Heart left ventricle (tissue), 16 donors: Measurements from ENCODE around the gene ADSS1. TPM values are rescaled to one million over a fixed set of nuclear protein-coding genes. Genes with fewer than 3 reads are reported as not detected.

Source experiments
- ATAC-seq, 4 donors: fragments of 200-7000 bp; cut with Tn5 transposase; one replicate each; pipeline ENCODE4 v1.9.1; 2020 to 2022; ENCODE audit warnings: moderate library complexity in 4 of 4, mild to moderate bottlenecking in 3 of 4, moderate number of reproducible peaks in 1 of 4
- DNase-seq, 5 donors: peaks; one replicate each; pipeline ENCODE4 v3.0.0-alpha.2; 2020
- H3K27ac ChIP-seq, 12 donors: fragments of 200-600 bp; sonication (generic) in 4 of 12; one replicate each; pipeline versions ENCODE4 v1.5.0 to v1.8.0; 2016 to 2022; ENCODE audit warnings: mild to moderate bottlenecking in 2 of 12
- H3K27me3 ChIP-seq, 9 donors: fragments of 200-600 bp; sonication (generic) in 2 of 9; one replicate each; pipeline versions ENCODE4 v1.5.1 to v1.8.0; 2016 to 2022; ENCODE audit warnings: mild to moderate bottlenecking in 3 of 9
- H3K36me3 ChIP-seq, 9 donors: fragments of 200-600 bp; sonication (generic) in 2 of 9; one replicate each; pipeline versions ENCODE4 v1.5.0 to v1.8.0; 2018 to 2022; ENCODE audit warnings: mild to moderate bottlenecking in 2 of 9
- H3K4me1 ChIP-seq, 12 donors: fragments of 200-600 bp; sonication (generic) in 4 of 12; one replicate each; pipeline versions ENCODE4 v1.5.0 to v1.8.0; 2016 to 2022; ENCODE audit warnings: mild to moderate bottlenecking in 3 of 12
- H3K4me3 ChIP-seq, 12 donors: fragments of 200-600 bp; sonication (generic) in 4 of 12; one replicate each; pipeline versions ENCODE4 v1.5.0 to v1.8.0; 2017 to 2022; ENCODE audit warnings: mild to moderate bottlenecking in 9 of 12, moderate library complexity in 4 of 12
- H3K9me3 ChIP-seq, 12 donors: fragments of 200-600 bp; sonication (generic) in 4 of 12; one replicate each; pipeline versions ENCODE4 v1.5.0 to v1.8.0; 2016 to 2022; ENCODE audit warnings: mild to moderate bottlenecking in 1 of 12
- POLR2A ChIP-seq, 2 donors: fragments of 450-650 bp; IDR thresholded peaks; one replicate each; pipeline ENCODE4 v1.6.1; 2017; ENCODE audit warnings: antibody characterized with exemption in 2 of 2, mild to moderate bottlenecking in 2 of 2, moderate library complexity in 2 of 2
- WGBS, 4 donors: extraction: QIAGEN DNeasy Blood & Tissue Kit in 2 of 4; methylation state at CpG; one replicate each; pipeline versions ENCODE4 v1.1.5 to v1.1.7; 2013 to 2018; 5-methylcytosine and 5-hydroxymethylcytosine counted together
- intact Hi-C, 10 donors: fragments of 100-400 bp; cut with DNase I; formaldehyde crosslinking; loops; one replicate each; pipeline versions ENCODE4 v1.11.1 to v1.14.2; 2022
- polyA plus RNA-seq, 2 donors: library from polyadenylated mRNA; stranded (reverse); fragments of 200-250 nt; gene quantifications; one replicate each; pipeline ENCODE4 v1.2.3, GENCODE V29; 2013
- total RNA-seq, 9 donors: library from RNA; depleted of rRNA in 2 of 9; stranded (reverse); fragments of >200 nt in 2 of 9; fragmentation: NEBNext Ultra II Directional in 3 of 9; extraction: Animal tissue kit (Norgen Biotek cat#: 25700) in 3 of 9; gene quantifications; one replicate each; pipeline versions ENCODE4 v1.1.0 to v1.2.4, GENCODE V29; 2016 to 2023
- TF ChIP-seq, protein P1 (sequence below), 12 donors: fragments of 200-600 bp; sonication (generic) in 4 of 12; IDR thresholded peaks; one replicate each; pipeline versions ENCODE4 v1.5.0 to v1.8.0; 2018 to 2022; ENCODE audit warnings: antibody characterized with exemption in 12 of 12, mild to moderate bottlenecking in 5 of 12
- donor health status: ischemic (EF 13 %, LVEDD 7.1; RV severe dilation, severe dysfunction).
- donor health status: healthy with polysubstance abuse.
- donor health status: DM: no; HTN: yes; CAD: no.
- donor health status: DM: no; HTN: no; CAD: no.
- donor health status: ischemic (EF 25% LVEDD 6.9; RV normal size, moderate dysfunction).
- donor health status: ischemic (EF 25% LVEDD 5.7; RV mildly dilated, moderate dysfunction).
- donor health status: healthy.
- donor health status: DM: yes; HTN: yes; CAD: no.
- donor health status: ischemic (EF 35%, LVEDD 5.7; RV mildly dilated, moderate dysfunction).
- donor health status: nonischemic (EF 11% LVEDD 7.7; RV severe dilation, severe dysfunction).
- donor health status: DM: yes; HTN: yes; CAD: no.
- donor health status: PGD.
- donor health status: ischemic (EF 29% LVEDD 5.4; RV normal size, mild dysfunction).
- donor health status: nonischemic (EF 23%, LVEDD 6.1; RV moderate dilation, normal function).

Gene ADSS1
- total and polyA plus RNA-seq, 11 donors: 64.7 to 258 (median 160) TPM

DNA sequence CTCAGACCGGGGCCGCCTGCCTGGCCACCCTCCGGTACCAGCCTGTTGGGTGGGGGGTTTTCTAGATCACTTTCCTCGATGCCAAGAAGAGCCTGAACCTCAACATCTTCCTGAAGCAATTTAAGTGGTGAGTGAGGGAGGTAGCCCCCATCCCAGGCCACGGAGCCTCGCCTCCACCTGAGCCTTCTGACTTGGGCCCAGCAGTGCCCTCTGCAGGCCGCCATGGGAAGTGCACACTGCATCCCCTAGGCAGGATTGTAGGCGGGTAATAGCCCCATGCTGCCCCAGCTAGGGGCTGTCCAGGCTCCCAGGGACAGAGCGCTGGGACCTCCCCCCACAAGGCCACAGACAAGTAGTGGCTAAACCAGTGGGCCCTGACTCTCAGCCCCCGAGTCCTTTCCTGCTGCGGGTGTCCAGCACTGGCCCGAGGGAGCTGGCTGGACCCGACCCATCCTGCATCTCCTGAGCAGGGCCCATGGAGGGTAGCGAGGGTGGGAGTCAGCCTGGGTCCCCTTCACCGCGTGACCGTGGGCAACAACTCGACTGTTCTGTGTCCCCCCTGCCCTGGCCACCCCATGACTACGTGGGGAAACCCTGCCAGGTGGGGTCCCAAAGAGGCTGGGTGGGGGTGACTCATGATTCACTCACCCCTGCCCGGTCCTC is 15.3 kb upstream of the ADSS1 start:
- peaks cover 0 to 78% (median 62%) of the 10 kb centered on the region in 9 donors for H3K36me3 ChIP-seq
- no peak overlapping the region for H3K27ac ChIP-seq
- intact Hi-C loops: loop anchor here (1.0 to 5.0 kb wide), 4 partner anchors 41 to 59 kb away; no protein-coding TSS in a partner anchor
- peaks cover 0 to 27% (median 5%) of the 10 kb centered on the region in 12 donors for H3K4me1 ChIP-seq
- DNase-seq (peak; percentile 59 to 84 (median 71)), ATAC-seq (peak; percentile 39 to 74 (median 62))
- 52 to 60% (median 56%) methylated on average over 16 to 20 of the region's 20 CpGs for WGBS, 4 donors
- TF ChIP-seq, protein P1, sequence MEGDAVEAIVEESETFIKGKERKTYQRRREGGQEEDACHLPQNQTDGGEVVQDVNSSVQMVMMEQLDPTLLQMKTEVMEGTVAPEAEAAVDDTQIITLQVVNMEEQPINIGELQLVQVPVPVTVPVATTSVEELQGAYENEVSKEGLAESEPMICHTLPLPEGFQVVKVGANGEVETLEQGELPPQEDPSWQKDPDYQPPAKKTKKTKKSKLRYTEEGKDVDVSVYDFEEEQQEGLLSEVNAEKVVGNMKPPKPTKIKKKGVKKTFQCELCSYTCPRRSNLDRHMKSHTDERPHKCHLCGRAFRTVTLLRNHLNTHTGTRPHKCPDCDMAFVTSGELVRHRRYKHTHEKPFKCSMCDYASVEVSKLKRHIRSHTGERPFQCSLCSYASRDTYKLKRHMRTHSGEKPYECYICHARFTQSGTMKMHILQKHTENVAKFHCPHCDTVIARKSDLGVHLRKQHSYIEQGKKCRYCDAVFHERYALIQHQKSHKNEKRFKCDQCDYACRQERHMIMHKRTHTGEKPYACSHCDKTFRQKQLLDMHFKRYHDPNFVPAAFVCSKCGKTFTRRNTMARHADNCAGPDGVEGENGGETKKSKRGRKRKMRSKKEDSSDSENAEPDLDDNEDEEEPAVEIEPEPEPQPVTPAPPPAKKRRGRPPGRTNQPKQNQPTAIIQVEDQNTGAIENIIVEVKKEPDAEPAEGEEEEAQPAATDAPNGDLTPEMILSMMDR (IDR thresholded peaks at IDR 0.05): peak; percentile 95 to 99 (median 97)
- no peak for TF ChIP-seq POLR2A (IDR thresholded peaks at IDR 0.05)
- no peaks in the 10 kb centered on the region for H3K9me3 ChIP-seq
- H3K27me3 ChIP-seq: no peaks in the 10 kb centered on the region
- H3K4me3 ChIP-seq: no peak overlapping the region

DNA sequence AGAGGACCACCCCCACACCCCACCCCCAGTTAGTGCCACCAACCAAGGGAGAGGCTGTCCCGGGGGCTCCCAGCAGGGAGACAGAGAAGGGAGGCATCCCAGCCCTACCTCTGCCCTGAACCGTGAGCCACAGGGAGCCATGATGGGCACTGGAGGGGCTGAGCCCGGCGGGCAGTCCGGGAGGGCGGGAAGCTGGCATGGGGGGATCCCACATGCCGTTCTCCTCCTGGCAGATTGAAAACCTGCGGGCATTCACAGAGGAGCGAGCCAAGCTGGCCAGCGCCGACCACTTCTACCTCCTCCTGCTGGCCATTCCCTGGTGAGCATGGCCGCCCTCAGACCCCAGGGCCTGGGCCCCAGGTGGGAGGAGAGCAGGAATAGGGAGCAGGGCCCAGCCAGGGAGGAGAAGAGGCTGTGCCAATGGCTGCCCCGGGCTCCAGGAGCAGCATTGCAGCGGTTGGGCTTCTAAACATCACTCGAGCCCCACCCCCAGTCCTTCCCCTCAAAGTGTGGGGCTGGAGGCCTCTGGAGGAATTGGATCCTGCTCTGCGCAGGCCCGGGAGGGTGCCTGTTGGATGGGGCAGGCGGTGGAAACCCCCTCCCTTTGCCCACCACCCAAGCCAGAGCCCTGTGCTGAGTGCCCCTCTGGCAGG is 14.5 kb upstream of the ADSS1 start:
- Histone ChIP-seq H3K9me3 (no peaks in the 10 kb centered on the region), H3K4me1 (peaks cover 0 to 27% (median 5%) of the 10 kb centered on the region in 12 donors), H3K27me3 (no peaks in the 10 kb centered on the region), H3K27ac (no peak overlapping the region), H3K4me3 (no peak overlapping the region), H3K36me3 (peaks cover 0 to 78% (median 63%) of the 10 kb centered on the region in 9 donors)
- ATAC-seq (peak in 1 of 4 donors; percentile 30), DNase-seq (no peak)
- TF ChIP-seq, protein P1 (IDR thresholded peaks at IDR 0.05): no peak
- no peak for TF ChIP-seq POLR2A (IDR thresholded peaks at IDR 0.05)
- WGBS, 4 donors: 77 to 82% (median 80%) methylated on average over 13 to 18 of the region's 18 CpGs
- intact Hi-C loops: loop anchor here in 6 of 10 donors (2.0 to 10.0 kb wide), 3 partner anchors 42 to 125 kb away; no protein-coding TSS in a partner anchor

DNA sequence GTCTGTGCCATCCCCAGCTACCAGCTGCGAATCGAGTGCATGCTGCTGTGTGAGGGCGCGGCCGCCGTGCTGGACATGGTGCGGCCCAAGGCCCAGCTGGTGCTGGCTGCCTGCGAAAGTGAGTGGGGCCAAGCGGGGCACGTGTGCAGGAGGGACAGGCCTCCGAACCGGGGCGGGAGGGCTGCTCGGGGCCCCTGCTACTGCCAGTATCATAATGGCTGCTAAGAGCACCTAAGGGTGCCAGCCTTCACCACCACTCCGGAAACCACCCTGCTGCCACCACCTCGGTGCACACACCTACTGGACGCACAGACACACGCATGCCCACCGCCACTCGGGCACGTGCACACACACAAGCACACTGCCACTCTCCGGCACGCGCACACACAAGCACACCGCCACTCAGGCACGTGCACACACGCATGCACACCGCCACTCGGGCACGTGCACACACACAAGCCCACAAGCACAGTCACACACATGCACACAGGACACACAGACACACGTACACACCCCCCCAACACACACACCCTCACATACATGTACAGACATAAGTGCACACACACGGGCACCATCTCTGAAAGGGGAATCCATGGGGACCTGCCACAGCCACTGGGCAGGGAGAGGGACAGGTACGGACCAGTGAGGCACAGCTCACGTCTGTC is 13.8 kb upstream of the ADSS1 start:
- no peaks in the 10 kb centered on the region for H3K27me3 ChIP-seq
- ATAC-seq (no peak), DNase-seq (no peak)
- H3K36me3 ChIP-seq: peaks cover 0 to 79% (median 64%) of the 10 kb centered on the region in 9 donors
- no peak overlapping the region for H3K27ac ChIP-seq
- WGBS, 4 donors: 93 to 95% (median 93%) methylated on average over 33 to 34 of the region's 34 CpGs
- TF ChIP-seq POLR2A (IDR thresholded peaks at IDR 0.05): no peak
- TF ChIP-seq, protein P1 (IDR thresholded peaks at IDR 0.05): no peak
- peaks cover 0 to 27% (median 5%) of the 10 kb centered on the region in 12 donors for H3K4me1 ChIP-seq
- intact Hi-C loops: loop anchor here in 1 of 10 donors (10.0 kb wide), 1 partner anchor 125 kb away; no protein-coding TSS in a partner anchor
- no peak overlapping the region for H3K4me3 ChIP-seq
- H3K9me3 ChIP-seq: no peaks in the 10 kb centered on the region
